Iris pigment epithelial cell (primary cell): ENCODE results near the gene FAM181A.

Experiments used
- DNase-seq: peaks from one replicate; pipeline ENCODE4 v3.0.0-alpha.2; 2011; ENCODE audit warnings: low read depth

Gene FAM181A

GRCh38 chr14:93978735-93979134, 51.6 kb downstream of the FAM181A start:
- no peak for DNase-seq
